ENCODE measurements around the gene SEPTIN8.

GRCh38 chr5:132770476-132771159 is 6.4 kb downstream of the SEPTIN8 start:
- TF ChIP-seq POU2F2 (IDR thresholded peaks at IDR 0.05; ENCODE audit: borderline replicate concordance, low read depth, low read length) (no peak), USF2 (IDR thresholded peaks at IDR 0.05; ENCODE audit: borderline replicate concordance, low read depth, low read length) (no peak), CTCF (IDR thresholded peaks at IDR 0.05 in 2 of 3, conservative IDR thresholded peaks at IDR 0.05 in 1 of 3; ENCODE audit: control insufficient read depth in 2 of 3, extremely low read depth in 1 of 3, insufficient read depth in 1 of 3, low read depth in 3 of 3, low read length in 3 of 3) (no peak), CHD4 (IDR thresholded peaks at IDR 0.05) (no peak), ESRRA (IDR thresholded peaks at IDR 0.05; ENCODE audit: low read length) (no peak)

Measured in GM12878 (cell line).